HepG2 (cell line): ENCODE results near the gene SEC14L6. TPM values are rescaled to one million over a fixed set of nuclear protein-coding genes. Genes with fewer than 3 reads are reported as not detected.

Source experiments
- ATAC-seq: fragments of 200-7000 bp; cut with Tn5 transposase; 3 replicates; pipeline ENCODE4 v1.9.1; 2020; ENCODE audit warnings: mild to moderate bottlenecking, moderate library complexity
- BruUV-seq: library from RNA; stranded (reverse); fragments of 400-500 nt; replicated peaks from 2 replicates; lab custom pipeline; 2021; lab: Mats Ljungman, UMichigan
- CTCF ChIA-PET: fragments of 300-600 bp; formaldehyde crosslinking; extraction: SDS; loops from one replicate; lab custom pipeline; 2021; ENCODE audit warnings: low total read pairs, inconsistent platforms, low intra/inter-chr PET ratio; lab: Yijun Ruan, JAX
- POLR2A ChIA-PET: fragments of 350-600 bp; sonication (Branson Sonifier 250); formaldehyde crosslinking; loops from one replicate; lab custom pipeline; 2020; ENCODE audit warnings: antibody characterized with exemption, inconsistent platforms; lab: Yijun Ruan, JAX
- DNase-seq: peaks from one replicate; pipeline ENCODE4 v3.0.0-alpha.2; 2015; ENCODE audit warnings: low spot score
- FAIRE-seq: peaks from 3 replicates; lab custom pipeline; 2011; peaks lifted over from hg19 to GRCh38; lab: Jason Lieb, UNC
- H2AFZ ChIP-seq: one replicate; pipeline ENCODE4 v1.6.1; 2011; ENCODE audit warnings: low read length, inconsistent platforms
- H3K27ac ChIP-seq: fragments of 300-600 bp; 3 replicates; pipeline ENCODE4 v1.8.0; 2011; ENCODE audit warnings: mixed run types, mild to moderate bottlenecking, mixed read lengths, low read length, inconsistent platforms; ENCODE audit not compliant: insufficient read depth; ENCODE audit errors: extremely low read length
- H3K27me3 ChIP-seq, 2 experiments: fragments of 200-600 bp in 1 of 2; 2 replicates in 1 of 2; 3 replicates in 1 of 2; pipeline versions ENCODE4 v1.6.0 to v1.8.0; 2011; ENCODE audit warnings: low read length in 2 of 2, mild to moderate bottlenecking in 2 of 2, moderate library complexity in 2 of 2, inconsistent platforms in 1 of 2; ENCODE audit not compliant: insufficient read depth in 2 of 2, control insufficient read depth in 1 of 2
- H3K36me3 ChIP-seq, 2 experiments: fragments of 200-600 bp in 1 of 2; replicated peaks in 1 of 2; 2 replicates in 1 of 2; 3 replicates in 1 of 2; pipeline versions ENCODE4 v1.5.1 to v1.8.0; 2011; ENCODE audit warnings: low read length in 2 of 2, inconsistent platforms in 1 of 2; ENCODE audit not compliant: insufficient read depth in 2 of 2, control insufficient read depth in 1 of 2
- H3K4me1 ChIP-seq: 2 replicates; pipeline ENCODE4 v1.5.1; 2012; ENCODE audit warnings: low read length, inconsistent platforms; ENCODE audit not compliant: insufficient read depth
- H3K4me2 ChIP-seq: 2 replicates; pipeline ENCODE4 v1.6.0; 2011; ENCODE audit warnings: low read depth, low read length, inconsistent platforms
- H3K4me3 ChIP-seq, 3 experiments: fragments of 200-600 bp in 1 of 3; sonication (generic), shearing (Covaris generic) in 1 of 3; replicated peaks in 1 of 3; 2 replicates each; pipeline ENCODE4 v1.5.1; 2011 to 2016; ENCODE audit warnings: low read length in 3 of 3, inconsistent platforms in 2 of 3, low read depth in 2 of 3, mild to moderate bottlenecking in 2 of 3, control low read depth in 1 of 3, mixed read lengths in 1 of 3; ENCODE audit not compliant: insufficient read depth in 1 of 3
- H3K79me2 ChIP-seq: one replicate; pipeline ENCODE4 v1.6.1; 2011; ENCODE audit warnings: low read length, inconsistent platforms; ENCODE audit not compliant: insufficient read depth
- H3K9ac ChIP-seq: 2 replicates; pipeline ENCODE4 v1.6.0; 2011; ENCODE audit warnings: mild to moderate bottlenecking, low read depth, low read length, inconsistent platforms; ENCODE audit not compliant: insufficient read depth
- H3K9me3 ChIP-seq: 2 replicates; pipeline ENCODE4 v1.5.1; 2012; ENCODE audit warnings: mild to moderate bottlenecking, low read length
- H4K20me1 ChIP-seq: 2 replicates; pipeline ENCODE4 v1.6.0; 2011; ENCODE audit warnings: inconsistent platforms, mild to moderate bottlenecking, low read length, moderate library complexity; ENCODE audit not compliant: insufficient read depth
- MED13 ChIP-seq: sonication (generic); formaldehyde crosslinking; IDR thresholded peaks from 2 replicates; pipeline ENCODE4 v1.5.0; 2020; ENCODE audit warnings: missing genetic modification reagents
- NFKB2 ChIP-seq: sonication (generic); formaldehyde crosslinking; IDR thresholded peaks from 2 replicates; pipeline ENCODE4 v1.4.0; 2020; ENCODE audit warnings: missing genetic modification reagents, borderline replicate concordance
- PCBP1 ChIP-seq: fragments of 200-400 bp; formaldehyde crosslinking; IDR thresholded peaks from 2 replicates; pipeline ENCODE4 v1.6.1; 2017; ENCODE audit warnings: mild to moderate bottlenecking, low read depth, low read length, borderline replicate concordance
- PLRG1 ChIP-seq: fragments of 450-650 bp; conservative IDR thresholded peaks from 2 replicates; pipeline ENCODE4 v1.6.1; 2016
- RELA ChIP-seq: sonication (generic); formaldehyde crosslinking; IDR thresholded peaks from 2 replicates; pipeline ENCODE4 v1.4.0; 2020; ENCODE audit warnings: missing genetic modification reagents
- SIN3B ChIP-seq: fragments of 150-350 bp; IDR thresholded peaks from 2 replicates; pipeline ENCODE4 v1.6.1; 2014; ENCODE audit warnings: low read length
- SRSF9 ChIP-seq: fragments of 200-400 bp; formaldehyde crosslinking; IDR thresholded peaks from 2 replicates; pipeline ENCODE4 v1.6.1; 2018; ENCODE audit warnings: borderline replicate concordance, mild to moderate bottlenecking, low read depth, low read length; ENCODE audit not compliant: insufficient read depth, poor library complexity, severe bottlenecking
- ZBTB38 ChIP-seq: sonication (generic); formaldehyde crosslinking; IDR thresholded peaks from 2 replicates; pipeline ENCODE4 v1.5.1; 2020; ENCODE audit warnings: mild to moderate bottlenecking, missing genetic modification reagents
- ZFP82 ChIP-seq: sonication (generic); formaldehyde crosslinking; IDR thresholded peaks from 2 replicates; pipeline ENCODE4 v1.5.1; 2020; ENCODE audit warnings: mild to moderate bottlenecking, missing genetic modification reagents, borderline replicate concordance
- ZNF329 ChIP-seq: sonication (generic); formaldehyde crosslinking; IDR thresholded peaks from 2 replicates; pipeline ENCODE4 v1.9.0; 2021; ENCODE audit warnings: low read depth, mild to moderate bottlenecking, missing genetic modification reagents
- WGBS: methylation state at CpG from one replicate; pipeline ENCODE4 v1.1.6; 2017; ENCODE audit warnings: low lambda C conversion rate; 5-methylcytosine and 5-hydroxymethylcytosine counted together
- in situ Hi-C: cut with HindIII; loops from 2 replicates; pipeline ENCODE4 v1.10.0; 2017; ENCODE audit warnings: low pct_unique_long_range_greater_than_20kb; ENCODE audit not compliant: extremely low pct_ligation_motif_present
- intact Hi-C: fragments of 100-400 bp; cut with micrococcal nuclease; formaldehyde crosslinking; loops from one replicate; pipeline ENCODE4 v1.10.0; 2022; ENCODE audit not compliant: unreplicated experiment
- polyA plus RNA-seq, 8 experiments: library from polyadenylated mRNA; depleted of rRNA in 3 of 8; stranded (reverse) in 7 of 8; unstranded in 1 of 8; fragments of >200 nt; fragmentation: Illumina TruSeq in 4 of 8; extraction: Trizol in 4 of 8; gene quantifications; 2 replicates each; pipeline versions ENCODE4 v1.2.1 to v1.2.3, GENCODE V29; 2011 to 2016; ENCODE audit warnings: low read depth in 4 of 8, missing spikeins in 1 of 8, mixed read lengths in 1 of 8; ENCODE audit not compliant: insufficient read depth in 1 of 8
- total RNA-seq, 5 experiments: library from RNA; depleted of rRNA; stranded (reverse); fragments of >200 nt; fragmentation: Illumina TruSeq; extraction: Trizol; gene quantifications; 2 replicates each; pipeline ENCODE4 v1.2.3, GENCODE V29; 2016; ENCODE audit warnings: low read depth in 1 of 5
- TF ChIP-seq, protein P1 (sequence below): IDR thresholded peaks from 2 replicates; pipeline ENCODE4 v1.6.1; 2016; ENCODE audit warnings: missing genetic modification reagents, missing compliant biosample characterization
- TF ChIP-seq, protein P2 (sequence below): sonication (generic); formaldehyde crosslinking; conservative IDR thresholded peaks from 2 replicates; pipeline ENCODE4 v1.4.0; 2020; ENCODE audit warnings: mild to moderate bottlenecking, missing genetic modification reagents, moderate library complexity
- TF ChIP-seq, protein P3 (sequence below): sonication (generic); formaldehyde crosslinking; conservative IDR thresholded peaks from 2 replicates; pipeline ENCODE4 v1.4.0; 2020; ENCODE audit warnings: missing genetic modification reagents
- TF ChIP-seq, protein P4 (sequence below): sonication (generic); formaldehyde crosslinking; conservative IDR thresholded peaks from 2 replicates; pipeline ENCODE4 v1.4.0; 2020; ENCODE audit warnings: missing genetic modification reagents
- TF ChIP-seq, protein P5 (sequence below), 2 experiments: fragments of 450-650 bp in 1 of 2; sonication (generic) in 1 of 2; formaldehyde crosslinking; IDR thresholded peaks; 2 replicates each; pipeline versions ENCODE4 v1.5.0 to v1.8.0; 2020 to 2022; ENCODE audit warnings: mild to moderate bottlenecking in 1 of 2, missing genetic modification reagents in 1 of 2

The SEC14L6 gene
- total and polyA plus RNA-seq, 2 of the 13 experiments (the other 11 are each of a cell fraction or from before 2014, with no cell fraction given), result 0.09 to 9.3 TPM

DNA sequence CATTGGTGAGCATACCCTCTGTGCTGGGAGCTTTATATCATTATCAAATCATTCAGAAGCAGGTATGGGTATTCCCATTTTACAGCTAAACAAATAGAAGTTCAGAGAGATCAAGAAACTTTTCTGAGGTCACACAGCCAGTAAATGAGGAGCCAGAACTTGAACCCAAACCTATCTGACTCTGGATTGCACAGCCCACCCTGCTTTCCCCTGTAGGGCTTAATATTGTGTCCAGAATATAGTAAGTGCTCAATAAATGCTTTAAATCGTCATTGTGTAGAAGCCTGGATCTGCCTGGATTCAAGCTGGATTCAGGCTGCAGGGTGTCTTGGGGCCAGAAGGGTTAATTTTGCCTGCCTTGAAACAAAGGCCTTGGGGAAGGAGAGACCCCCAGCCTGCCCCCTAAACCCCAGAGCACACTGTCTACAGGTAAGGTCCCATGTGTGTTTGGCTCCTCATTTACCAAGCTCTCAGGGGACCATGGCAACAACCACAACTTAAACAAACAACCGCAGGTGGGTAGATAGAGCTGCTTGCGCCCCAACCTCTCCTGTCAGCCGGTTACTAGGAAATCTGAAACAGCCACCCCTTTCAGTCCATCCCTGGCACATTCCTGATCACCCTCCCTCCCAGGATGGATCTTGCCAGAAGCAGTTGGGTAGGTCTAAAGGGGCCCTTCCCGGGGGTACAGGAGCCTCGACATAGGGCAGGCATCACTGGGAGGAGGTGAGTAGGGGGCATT, 71.7 kb downstream of the SEC14L6 start:
- 0% methylated on average over 5 of the region's 6 CpGs for WGBS
- H3K27me3 ChIP-seq, result peaks cover 4 to 40% of the 10 kb centered on the region in 2 experiments; a peak in 4 of 5 replicates
- no peaks in the 10 kb centered on the region for H3K9me3 ChIP-seq
- H3K9ac ChIP-seq, result no peak overlapping the region
- FAIRE-seq (no peak), DNase-seq (no peak), ATAC-seq (no peak)
- ChIA-PET POLR2A (no interaction called here), CTCF (no interaction called here)
- H2AFZ ChIP-seq, result no peak overlapping the region
- H3K79me2 ChIP-seq, result no peaks in the 10 kb centered on the region
- H3K4me2 ChIP-seq, result no peak overlapping the region
- in situ Hi-C loops, result no loop called here
- no peak overlapping the region for H3K27ac ChIP-seq
- H3K4me3 ChIP-seq, result no peak overlapping the region
- no peaks in the 10 kb centered on the region for H4K20me1 ChIP-seq
- no peaks in the 10 kb centered on the region for H3K36me3 ChIP-seq
- BruUV-seq, result no TSS peak
- intact Hi-C loops, result no loop called here
- H3K4me1 ChIP-seq, result no peaks in the 10 kb centered on the region
- TF ChIP-seq, protein P1, sequence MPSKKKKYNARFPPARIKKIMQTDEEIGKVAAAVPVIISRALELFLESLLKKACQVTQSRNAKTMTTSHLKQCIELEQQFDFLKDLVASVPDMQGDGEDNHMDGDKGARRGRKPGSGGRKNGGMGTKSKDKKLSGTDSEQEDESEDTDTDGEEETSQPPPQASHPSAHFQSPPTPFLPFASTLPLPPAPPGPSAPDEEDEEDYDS (CRISPR knock-in tag), result no peak
- no peak for TF ChIP-seq RELA
- no peak for TF ChIP-seq NFKB2 (CRISPR knock-in tag)
- TF ChIP-seq, protein P2, sequence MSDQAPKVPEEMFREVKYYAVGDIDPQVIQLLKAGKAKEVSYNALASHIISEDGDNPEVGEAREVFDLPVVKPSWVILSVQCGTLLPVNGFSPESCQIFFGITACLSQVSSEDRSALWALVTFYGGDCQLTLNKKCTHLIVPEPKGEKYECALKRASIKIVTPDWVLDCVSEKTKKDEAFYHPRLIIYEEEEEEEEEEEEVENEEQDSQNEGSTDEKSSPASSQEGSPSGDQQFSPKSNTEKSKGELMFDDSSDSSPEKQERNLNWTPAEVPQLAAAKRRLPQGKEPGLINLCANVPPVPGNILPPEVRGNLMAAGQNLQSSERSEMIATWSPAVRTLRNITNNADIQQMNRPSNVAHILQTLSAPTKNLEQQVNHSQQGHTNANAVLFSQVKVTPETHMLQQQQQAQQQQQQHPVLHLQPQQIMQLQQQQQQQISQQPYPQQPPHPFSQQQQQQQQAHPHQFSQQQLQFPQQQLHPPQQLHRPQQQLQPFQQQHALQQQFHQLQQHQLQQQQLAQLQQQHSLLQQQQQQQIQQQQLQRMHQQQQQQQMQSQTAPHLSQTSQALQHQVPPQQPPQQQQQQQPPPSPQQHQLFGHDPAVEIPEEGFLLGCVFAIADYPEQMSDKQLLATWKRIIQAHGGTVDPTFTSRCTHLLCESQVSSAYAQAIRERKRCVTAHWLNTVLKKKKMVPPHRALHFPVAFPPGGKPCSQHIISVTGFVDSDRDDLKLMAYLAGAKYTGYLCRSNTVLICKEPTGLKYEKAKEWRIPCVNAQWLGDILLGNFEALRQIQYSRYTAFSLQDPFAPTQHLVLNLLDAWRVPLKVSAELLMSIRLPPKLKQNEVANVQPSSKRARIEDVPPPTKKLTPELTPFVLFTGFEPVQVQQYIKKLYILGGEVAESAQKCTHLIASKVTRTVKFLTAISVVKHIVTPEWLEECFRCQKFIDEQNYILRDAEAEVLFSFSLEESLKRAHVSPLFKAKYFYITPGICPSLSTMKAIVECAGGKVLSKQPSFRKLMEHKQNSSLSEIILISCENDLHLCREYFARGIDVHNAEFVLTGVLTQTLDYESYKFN (CRISPR knock-in tag), result no peak
- TF ChIP-seq, protein P3, sequence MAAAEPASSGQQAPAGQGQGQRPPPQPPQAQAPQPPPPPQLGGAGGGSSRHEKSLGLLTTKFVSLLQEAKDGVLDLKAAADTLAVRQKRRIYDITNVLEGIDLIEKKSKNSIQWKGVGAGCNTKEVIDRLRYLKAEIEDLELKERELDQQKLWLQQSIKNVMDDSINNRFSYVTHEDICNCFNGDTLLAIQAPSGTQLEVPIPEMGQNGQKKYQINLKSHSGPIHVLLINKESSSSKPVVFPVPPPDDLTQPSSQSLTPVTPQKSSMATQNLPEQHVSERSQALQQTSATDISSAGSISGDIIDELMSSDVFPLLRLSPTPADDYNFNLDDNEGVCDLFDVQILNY (CRISPR knock-in tag), result no peak
- no peak for TF ChIP-seq SIN3B
- TF ChIP-seq PLRG1, result no peak
- TF ChIP-seq SRSF9, result no peak
- TF ChIP-seq, protein P4, sequence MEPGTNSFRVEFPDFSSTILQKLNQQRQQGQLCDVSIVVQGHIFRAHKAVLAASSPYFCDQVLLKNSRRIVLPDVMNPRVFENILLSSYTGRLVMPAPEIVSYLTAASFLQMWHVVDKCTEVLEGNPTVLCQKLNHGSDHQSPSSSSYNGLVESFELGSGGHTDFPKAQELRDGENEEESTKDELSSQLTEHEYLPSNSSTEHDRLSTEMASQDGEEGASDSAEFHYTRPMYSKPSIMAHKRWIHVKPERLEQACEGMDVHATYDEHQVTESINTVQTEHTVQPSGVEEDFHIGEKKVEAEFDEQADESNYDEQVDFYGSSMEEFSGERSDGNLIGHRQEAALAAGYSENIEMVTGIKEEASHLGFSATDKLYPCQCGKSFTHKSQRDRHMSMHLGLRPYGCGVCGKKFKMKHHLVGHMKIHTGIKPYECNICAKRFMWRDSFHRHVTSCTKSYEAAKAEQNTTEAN, result no peak
- TF ChIP-seq ZNF329 (CRISPR knock-in tag), result no peak
- TF ChIP-seq, protein P5, sequence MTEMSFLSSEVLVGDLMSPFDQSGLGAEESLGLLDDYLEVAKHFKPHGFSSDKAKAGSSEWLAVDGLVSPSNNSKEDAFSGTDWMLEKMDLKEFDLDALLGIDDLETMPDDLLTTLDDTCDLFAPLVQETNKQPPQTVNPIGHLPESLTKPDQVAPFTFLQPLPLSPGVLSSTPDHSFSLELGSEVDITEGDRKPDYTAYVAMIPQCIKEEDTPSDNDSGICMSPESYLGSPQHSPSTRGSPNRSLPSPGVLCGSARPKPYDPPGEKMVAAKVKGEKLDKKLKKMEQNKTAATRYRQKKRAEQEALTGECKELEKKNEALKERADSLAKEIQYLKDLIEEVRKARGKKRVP (CRISPR knock-in tag; IDR thresholded peaks at IDR 0.05), result no peak
- TF ChIP-seq MED13 (CRISPR knock-in tag), result no peak
- no peak for TF ChIP-seq ZFP82 (CRISPR knock-in tag)
- no peak for TF ChIP-seq PCBP1
- no peak for TF ChIP-seq ZBTB38 (CRISPR knock-in tag)
